ENCODE data around the gene ACBD4. TPM values are rescaled to one million over a fixed set of nuclear protein-coding genes. Genes with fewer than 3 reads are reported as not detected.

The ACBD4 gene
- total RNA-seq, 1 donor from 2014 or later: 6.8 TPM

DNA sequence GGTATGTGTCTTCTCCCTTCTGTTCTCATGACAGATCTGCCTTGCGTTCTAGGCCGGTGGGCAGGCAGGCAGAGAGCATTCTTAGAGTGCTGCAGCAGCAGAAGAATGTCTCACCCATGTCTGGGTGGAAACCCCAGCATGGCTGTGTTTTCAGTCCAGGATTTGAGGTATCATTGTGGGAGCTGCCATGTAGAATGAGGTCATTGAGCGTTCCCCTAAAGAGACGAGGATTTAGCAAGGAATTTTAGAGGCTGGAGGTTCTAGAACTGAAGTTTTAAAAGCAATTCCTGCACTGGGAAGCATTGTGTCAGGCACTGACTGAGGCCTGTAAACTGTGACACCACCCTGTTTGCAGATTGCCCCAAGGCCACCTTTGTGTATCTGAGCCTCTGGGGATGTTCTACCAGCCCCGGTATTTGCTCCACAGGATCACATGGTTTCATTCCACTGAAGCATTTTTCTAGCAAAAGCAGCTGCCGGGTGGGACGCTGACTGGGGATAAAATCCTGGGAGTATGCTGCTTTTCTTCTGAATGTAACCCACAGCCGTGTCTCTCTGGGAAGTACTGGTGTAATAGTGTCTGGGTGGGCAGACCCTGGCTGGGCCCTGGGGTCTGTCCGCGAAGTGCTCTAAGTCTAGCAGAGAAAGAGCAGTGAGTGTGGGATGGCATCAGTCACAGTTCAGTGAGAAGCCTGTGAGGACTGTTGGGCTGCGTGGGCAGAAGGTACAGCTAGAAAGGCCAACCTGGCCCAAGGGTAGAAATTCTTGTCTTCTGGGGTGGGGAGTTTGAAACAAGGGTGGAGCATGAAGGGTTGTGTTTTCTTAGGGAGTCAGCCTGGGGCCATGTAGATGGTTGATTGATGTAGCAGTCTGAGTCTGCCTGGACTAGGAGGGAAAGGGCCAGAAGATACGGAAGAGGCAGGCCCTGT is 33.3 kb upstream of the ACBD4 start:
- H3K4me3 Mint-ChIP-seq: no peak overlapping the region
- DNase-seq (ENCODE audit: low spot score): no peak
- Histone ChIP-seq H3K4me3 (no peak overlapping the region), H3K9me3 (ENCODE audit: low read depth) (no peaks in the 10 kb centered on the region), H2AFZ (replicated peaks) (no peak overlapping the region), H3K4me1 (no peaks in the 10 kb centered on the region), H3K27me3 (no peaks in the 10 kb centered on the region), H3K27ac (no peak overlapping the region), H3K36me3 (peaks cover 4% of the 10 kb centered on the region), H3F3A (ENCODE audit: low read depth) (peaks cover 3% of the 10 kb centered on the region), H3K9ac (no peak overlapping the region), H3K79me2 (ENCODE audit: low read depth) (no peaks in the 10 kb centered on the region), H3K4me2 (no peak overlapping the region), H4K20me1 (ENCODE audit: low read depth) (peaks cover 5% of the 10 kb centered on the region)
- H3K4me1 Mint-ChIP-seq: no peaks in the 10 kb centered on the region
- TF ChIP-seq, protein P1, sequence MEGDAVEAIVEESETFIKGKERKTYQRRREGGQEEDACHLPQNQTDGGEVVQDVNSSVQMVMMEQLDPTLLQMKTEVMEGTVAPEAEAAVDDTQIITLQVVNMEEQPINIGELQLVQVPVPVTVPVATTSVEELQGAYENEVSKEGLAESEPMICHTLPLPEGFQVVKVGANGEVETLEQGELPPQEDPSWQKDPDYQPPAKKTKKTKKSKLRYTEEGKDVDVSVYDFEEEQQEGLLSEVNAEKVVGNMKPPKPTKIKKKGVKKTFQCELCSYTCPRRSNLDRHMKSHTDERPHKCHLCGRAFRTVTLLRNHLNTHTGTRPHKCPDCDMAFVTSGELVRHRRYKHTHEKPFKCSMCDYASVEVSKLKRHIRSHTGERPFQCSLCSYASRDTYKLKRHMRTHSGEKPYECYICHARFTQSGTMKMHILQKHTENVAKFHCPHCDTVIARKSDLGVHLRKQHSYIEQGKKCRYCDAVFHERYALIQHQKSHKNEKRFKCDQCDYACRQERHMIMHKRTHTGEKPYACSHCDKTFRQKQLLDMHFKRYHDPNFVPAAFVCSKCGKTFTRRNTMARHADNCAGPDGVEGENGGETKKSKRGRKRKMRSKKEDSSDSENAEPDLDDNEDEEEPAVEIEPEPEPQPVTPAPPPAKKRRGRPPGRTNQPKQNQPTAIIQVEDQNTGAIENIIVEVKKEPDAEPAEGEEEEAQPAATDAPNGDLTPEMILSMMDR (IDR thresholded peaks at IDR 0.05): no peak
- no peak for TF ChIP-seq EZH2 (IDR thresholded peaks at IDR 0.05)
- peaks cover 2% of the 10 kb centered on the region for H3K27me3 Mint-ChIP-seq (ENCODE audit: insufficient read depth, low read depth)
- peaks cover 38% of the 10 kb centered on the region for H3K36me3 Mint-ChIP-seq
- no peaks in the 10 kb centered on the region for H3K9me3 Mint-ChIP-seq
- H3K27ac Mint-ChIP-seq: no peak overlapping the region

DNA sequence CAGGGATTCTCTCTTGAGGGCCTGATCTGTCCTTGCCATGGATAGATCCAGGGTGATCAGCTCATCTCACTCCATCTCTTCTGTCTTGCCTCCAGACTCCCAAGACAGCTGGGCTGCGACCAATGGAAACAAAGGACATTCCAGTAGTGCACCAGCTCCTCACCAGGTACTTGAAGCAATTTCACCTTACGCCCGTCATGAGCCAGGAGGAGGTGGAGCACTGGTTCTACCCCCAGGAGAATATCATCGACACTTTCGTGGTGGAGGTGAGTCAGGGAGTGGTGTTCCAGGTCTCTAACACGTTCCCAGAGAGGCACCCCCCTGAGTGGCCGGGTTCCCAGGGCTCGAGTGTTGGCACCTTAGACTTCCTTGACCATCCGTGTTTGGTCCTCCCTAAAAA is 32.6 kb upstream of the ACBD4 start:
- no peak overlapping the region for H3K27ac Mint-ChIP-seq
- Histone ChIP-seq H3K36me3 (peaks cover 4% of the 10 kb centered on the region), H4K20me1 (ENCODE audit: low read depth) (peaks cover 5% of the 10 kb centered on the region)

DNA sequence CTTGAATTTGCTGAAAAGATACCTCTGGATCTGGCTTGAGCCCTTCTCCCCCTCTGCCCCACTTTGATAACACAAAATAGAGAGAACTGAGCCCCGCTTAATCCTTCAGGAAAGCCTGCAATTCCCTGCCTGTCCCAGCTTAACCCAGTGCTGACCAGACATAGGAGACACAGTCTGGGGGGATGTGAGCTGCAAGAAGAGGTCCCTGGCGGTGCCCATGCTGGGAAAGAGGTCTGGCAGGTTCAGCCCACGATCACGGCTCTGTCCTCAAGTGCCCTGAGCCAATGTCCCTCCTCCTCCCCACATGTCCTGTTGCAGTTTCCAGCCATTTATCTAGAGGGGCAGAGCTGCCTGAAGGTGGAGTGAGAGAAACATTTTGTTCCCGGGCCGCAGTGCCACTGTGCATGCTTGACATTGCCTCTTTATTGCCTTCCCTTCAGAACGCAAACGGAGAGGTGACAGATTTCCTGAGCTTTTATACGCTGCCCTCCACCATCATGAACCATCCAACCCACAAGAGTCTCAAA is 32.2 kb upstream of the ACBD4 start:
- Mint-ChIP-seq H3K4me3 (no peak overlapping the region), H3K4me1 (no peaks in the 10 kb centered on the region), H3K9me3 (no peaks in the 10 kb centered on the region), H3K27ac (no peak overlapping the region), H3K36me3 (peaks cover 35% of the 10 kb centered on the region), H3K27me3 (ENCODE audit: insufficient read depth, low read depth) (peaks cover 2% of the 10 kb centered on the region)
- Histone ChIP-seq H3K79me2 (ENCODE audit: low read depth) (no peaks in the 10 kb centered on the region), H3K4me1 (no peaks in the 10 kb centered on the region), H3K4me3 (no peak overlapping the region), H3K4me2 (no peak overlapping the region), H2AFZ (replicated peaks) (no peak overlapping the region), H3K9me3 (ENCODE audit: low read depth) (no peaks in the 10 kb centered on the region), H3K36me3 (peaks cover 4% of the 10 kb centered on the region), H3K27ac (no peak overlapping the region), H4K20me1 (ENCODE audit: low read depth) (peaks cover 5% of the 10 kb centered on the region), H3F3A (ENCODE audit: low read depth) (no peaks in the 10 kb centered on the region), H3K27me3 (no peaks in the 10 kb centered on the region), H3K9ac (no peak overlapping the region)
- DNase-seq (ENCODE audit: low spot score): no peak
- TF ChIP-seq EZH2phosphoT487 (IDR thresholded peaks at IDR 0.05): no peak
- no peak for TF ChIP-seq EZH2 (IDR thresholded peaks at IDR 0.05)
- TF ChIP-seq, protein P1 (IDR thresholded peaks at IDR 0.05): no peak

More for the DNA sequence above, 32.6 kb upstream of the ACBD4 start:
- peaks cover 37% of the 10 kb centered on the region for H3K36me3 Mint-ChIP-seq
- TF ChIP-seq EZH2 (IDR thresholded peaks at IDR 0.05): no peak
- Histone ChIP-seq H3K4me2 (no peak overlapping the region), H3K9me3 (ENCODE audit: low read depth) (no peaks in the 10 kb centered on the region), H3K27me3 (no peaks in the 10 kb centered on the region), H3K9ac (no peak overlapping the region), H3K4me1 (no peaks in the 10 kb centered on the region), H3F3A (ENCODE audit: low read depth) (peaks cover 3% of the 10 kb centered on the region), H3K4me3 (no peak overlapping the region), H2AFZ (replicated peaks) (no peak overlapping the region), H3K79me2 (ENCODE audit: low read depth) (no peaks in the 10 kb centered on the region), H3K27ac (no peak overlapping the region)
- no peaks in the 10 kb centered on the region for H3K9me3 Mint-ChIP-seq
- no peak overlapping the region for H3K4me3 Mint-ChIP-seq
- H3K27me3 Mint-ChIP-seq (ENCODE audit: insufficient read depth, low read depth): peaks cover 2% of the 10 kb centered on the region
- no peak for DNase-seq (ENCODE audit: low spot score)
- H3K4me1 Mint-ChIP-seq: no peaks in the 10 kb centered on the region

DNA sequence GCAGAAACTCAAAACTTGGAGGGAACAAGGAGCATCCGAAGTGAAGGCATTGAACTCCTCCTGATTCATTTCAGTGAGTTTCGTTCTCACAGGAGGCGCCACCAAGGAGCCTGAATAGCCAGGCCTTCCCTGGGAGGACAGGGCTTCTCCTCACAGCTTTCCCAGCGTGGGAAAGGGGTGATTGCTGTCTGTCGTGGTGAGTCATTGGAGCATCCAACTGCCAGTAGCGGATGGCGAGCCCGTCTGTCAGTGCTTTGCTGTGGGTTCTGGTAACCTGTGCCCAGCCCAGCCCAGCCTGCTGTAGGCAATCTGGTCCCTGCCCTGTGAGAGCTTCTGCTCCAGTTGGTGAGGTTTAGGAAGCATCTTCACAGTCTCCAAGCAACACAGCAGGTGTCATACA is 31.5 kb upstream of the ACBD4 start:
- Mint-ChIP-seq H3K4me3 (no peak overlapping the region), H3K9me3 (no peaks in the 10 kb centered on the region), H3K4me1 (no peaks in the 10 kb centered on the region), H3K27ac (no peak overlapping the region), H3K36me3 (peaks cover 34% of the 10 kb centered on the region), H3K27me3 (ENCODE audit: insufficient read depth, low read depth) (peaks cover 2% of the 10 kb centered on the region)
- H3K4me3 ChIP-seq: no peak overlapping the region
- no peak overlapping the region for H3K4me2 ChIP-seq
- no peaks in the 10 kb centered on the region for H4K20me1 ChIP-seq (ENCODE audit: low read depth)
- TF ChIP-seq, protein P1 (IDR thresholded peaks at IDR 0.05): no peak
- no peak for TF ChIP-seq EZH2phosphoT487 (IDR thresholded peaks at IDR 0.05)
- TF ChIP-seq EZH2 (IDR thresholded peaks at IDR 0.05): no peak
- no peak for DNase-seq (ENCODE audit: low spot score)
- H3K36me3 ChIP-seq: no peaks in the 10 kb centered on the region
- no peaks in the 10 kb centered on the region for H3K79me2 ChIP-seq (ENCODE audit: low read depth)
- no peak overlapping the region for H3K9ac ChIP-seq
- no peaks in the 10 kb centered on the region for H3K27me3 ChIP-seq
- no peaks in the 10 kb centered on the region for H3K9me3 ChIP-seq (ENCODE audit: low read depth)
- H3K4me1 ChIP-seq: no peaks in the 10 kb centered on the region
- no peak overlapping the region for H2AFZ ChIP-seq (replicated peaks)
- H3F3A ChIP-seq (ENCODE audit: low read depth): no peaks in the 10 kb centered on the region
- no peak overlapping the region for H3K27ac ChIP-seq
